DMS53 treated with DMSO at 0.1 percent for 48 hours (cell line): Measurements from ENCODE around the gene ZNF451.
"Not testable (repeated sequence)": the region's sequence is repeated elsewhere in the genome, so short reads cannot be mapped to it uniquely, and the experiment has no call there.

Source experiments
- DNase-seq: peaks from one replicate; lab custom pipeline; 2025; ENCODE audit not compliant: unreplicated experiment; lab: John Stamatoyannopoulos, UW

ZNF451 gene, protein sequence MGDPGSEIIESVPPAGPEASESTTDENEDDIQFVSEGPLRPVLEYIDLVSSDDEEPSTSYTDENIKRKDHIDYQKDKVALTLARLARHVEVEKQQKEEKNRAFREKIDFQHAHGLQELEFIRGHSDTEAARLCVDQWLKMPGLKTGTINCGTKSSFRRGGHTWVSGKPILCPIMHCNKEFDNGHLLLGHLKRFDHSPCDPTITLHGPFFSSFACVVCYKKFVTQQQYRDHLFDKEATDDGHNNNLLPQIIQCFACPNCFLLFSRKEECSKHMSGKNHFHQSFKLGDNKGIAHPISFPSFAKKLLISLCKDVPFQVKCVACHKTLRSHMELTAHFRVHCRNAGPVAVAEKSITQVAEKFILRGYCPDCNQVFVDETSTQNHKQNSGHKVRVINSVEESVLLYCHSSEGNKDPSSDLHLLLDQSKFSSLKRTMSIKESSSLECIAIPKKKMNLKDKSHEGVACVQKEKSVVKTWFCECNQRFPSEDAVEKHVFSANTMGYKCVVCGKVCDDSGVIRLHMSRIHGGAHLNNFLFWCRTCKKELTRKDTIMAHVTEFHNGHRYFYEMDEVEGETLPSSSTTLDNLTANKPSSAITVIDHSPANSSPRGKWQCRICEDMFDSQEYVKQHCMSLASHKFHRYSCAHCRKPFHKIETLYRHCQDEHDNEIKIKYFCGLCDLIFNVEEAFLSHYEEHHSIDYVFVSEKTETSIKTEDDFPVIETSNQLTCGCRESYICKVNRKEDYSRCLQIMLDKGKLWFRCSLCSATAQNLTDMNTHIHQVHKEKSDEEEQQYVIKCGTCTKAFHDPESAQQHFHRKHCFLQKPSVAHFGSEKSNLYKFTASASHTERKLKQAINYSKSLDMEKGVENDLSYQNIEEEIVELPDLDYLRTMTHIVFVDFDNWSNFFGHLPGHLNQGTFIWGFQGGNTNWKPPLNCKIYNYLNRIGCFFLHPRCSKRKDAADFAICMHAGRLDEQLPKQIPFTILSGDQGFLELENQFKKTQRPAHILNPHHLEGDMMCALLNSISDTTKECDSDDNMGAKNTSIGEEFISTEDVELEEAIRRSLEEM

DNA sequence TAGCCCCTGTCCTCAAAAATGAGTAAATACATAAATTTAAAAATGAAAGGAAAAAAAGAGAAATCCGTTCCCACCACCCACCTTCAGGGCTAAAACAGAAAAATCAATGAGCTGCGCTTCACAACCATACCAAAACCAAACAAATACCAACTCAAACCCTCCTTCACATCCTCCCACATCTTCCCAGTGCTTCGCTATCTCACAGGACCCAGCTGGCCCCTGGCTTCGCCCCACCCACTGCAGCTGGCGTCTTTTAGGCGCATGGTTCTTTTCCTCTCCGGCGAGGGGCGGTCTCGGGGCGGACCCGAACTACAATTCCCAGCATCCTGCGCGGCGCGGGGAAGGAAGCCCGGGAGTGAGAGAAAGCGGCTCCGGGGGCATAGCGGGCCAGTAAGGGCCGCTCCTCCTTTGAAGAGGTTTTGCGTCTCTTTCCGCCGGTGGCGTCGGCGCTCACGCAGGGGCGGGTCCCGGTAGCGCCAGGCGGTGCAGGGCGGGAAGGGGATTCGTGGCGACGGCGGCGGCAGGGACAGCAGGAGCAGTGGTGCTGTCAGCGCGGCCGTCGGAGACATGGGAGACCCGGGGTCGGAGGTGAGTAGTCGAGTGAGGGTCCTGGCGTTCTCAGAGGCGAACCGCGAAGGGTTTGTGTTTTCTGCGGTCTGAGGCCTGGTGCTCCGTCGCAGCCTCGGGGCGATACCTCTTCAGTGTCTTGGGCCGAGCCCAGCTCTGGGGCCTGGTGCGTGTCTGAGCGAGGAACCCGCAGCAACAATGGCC lies at the start of gene ZNF451:
TSS of gene ZNF451 (plus strand) at position 502 of the 771 bp plus-strand sequence. CDS start at position 568, 66 bp downstream.
- peak; percentile 98 for DNase-seq

DNA sequence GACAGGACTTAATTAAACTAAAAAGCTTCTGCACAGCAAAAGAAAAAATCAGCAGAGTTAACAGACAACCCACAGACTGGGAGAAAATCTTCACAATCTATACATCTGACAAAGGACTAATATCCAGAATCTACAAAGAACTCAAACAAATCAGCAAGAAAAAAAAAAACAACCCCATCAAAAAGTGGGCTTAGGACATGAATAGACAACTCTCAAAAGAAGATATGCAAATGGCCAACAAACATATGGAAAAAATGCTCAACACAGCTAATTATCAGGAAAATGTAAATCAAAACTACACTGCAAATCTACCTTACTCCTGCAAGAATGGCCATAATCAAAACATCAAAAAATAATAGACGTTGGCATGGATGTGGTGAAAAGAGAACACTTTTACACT lies 45.9 kb upstream of the ZNF451 start:
- not testable (repeated sequence) for DNase-seq

DNA sequence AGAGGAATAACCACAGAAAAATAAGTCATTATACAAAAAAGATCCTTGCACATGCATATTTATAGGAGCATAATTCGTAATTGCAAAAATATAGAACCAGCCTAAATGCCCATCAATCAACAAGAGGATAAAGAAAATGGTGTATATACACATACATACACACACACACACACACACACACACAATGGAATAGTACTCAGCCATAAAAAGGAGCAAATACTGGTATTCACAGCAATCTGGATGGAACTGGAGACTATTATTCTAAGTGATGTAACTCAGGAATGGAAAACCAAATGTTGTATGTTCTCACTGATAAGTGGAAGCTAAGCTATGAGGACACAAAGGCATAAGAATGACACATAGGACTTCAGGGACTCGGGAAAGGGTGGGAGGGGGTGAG lies 45.4 kb upstream of the ZNF451 start:
- no peak for DNase-seq

DNA sequence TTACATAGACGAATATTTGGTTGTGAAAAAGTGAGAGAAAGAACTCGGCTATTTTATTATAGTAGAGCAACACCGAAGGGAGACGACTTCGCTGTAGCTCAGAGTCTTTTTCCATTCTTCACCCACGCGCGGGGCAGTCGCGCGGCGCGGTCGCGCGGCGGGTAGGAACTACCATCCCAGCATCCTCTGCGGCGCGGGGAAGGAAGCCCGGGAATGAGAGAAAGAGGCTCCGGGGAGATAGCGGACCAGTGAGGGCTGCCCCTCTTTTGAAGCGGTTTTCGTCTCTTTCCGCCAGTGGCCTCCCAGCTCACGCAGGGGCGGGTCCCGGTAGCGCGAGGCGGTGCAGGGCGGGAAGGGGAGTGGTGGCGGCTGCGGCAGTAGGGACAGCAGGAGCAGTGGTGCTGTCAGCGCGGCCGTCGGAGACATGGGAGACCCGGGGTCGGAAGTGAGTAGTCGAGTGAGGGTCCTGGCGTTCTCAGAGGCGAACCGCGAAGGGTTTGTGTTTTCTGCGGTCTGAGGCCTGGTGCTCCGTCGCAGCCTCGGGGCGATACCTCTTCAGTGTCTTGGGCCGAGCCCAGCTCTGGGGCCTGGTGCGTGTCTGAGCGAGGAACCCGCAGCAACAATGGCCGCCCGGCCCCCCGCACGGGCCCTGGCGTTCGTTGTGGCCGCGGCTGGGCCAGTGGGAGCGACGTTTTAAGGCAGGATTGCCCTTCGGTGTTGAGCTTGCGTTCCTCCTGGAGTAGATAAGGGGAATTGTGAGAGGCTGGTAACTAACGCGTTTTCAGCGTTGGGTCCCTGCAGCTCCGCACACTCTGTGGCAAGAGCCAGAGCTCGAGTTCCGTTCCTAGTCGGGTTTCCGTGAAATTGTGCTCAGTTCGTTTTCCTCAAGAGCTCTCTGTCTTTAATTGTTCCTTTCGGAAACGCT lies 43.4 kb upstream of the ZNF451 start, which contains the start of gene KIAA1586:
TSS of gene KIAA1586 (plus strand) at position 362 of the 925 bp plus-strand sequence. CDS start at position 425, 63 bp downstream.
- peak; percentile 93 for DNase-seq

DNA sequence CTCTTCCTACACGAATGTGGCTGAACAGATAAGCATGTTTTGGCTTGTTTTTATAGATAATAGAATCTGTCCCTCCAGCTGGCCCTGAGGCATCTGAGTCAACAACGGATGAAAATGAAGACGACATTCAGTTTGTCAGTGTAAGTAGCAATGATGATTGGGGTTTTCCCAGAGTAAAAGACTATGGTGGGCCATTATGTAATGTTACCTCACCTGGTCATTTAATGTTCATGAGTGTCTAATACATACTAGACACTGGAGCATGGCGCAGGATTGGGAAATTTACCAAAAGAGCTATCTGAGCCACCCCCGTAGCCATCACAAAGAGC lies 42.8 kb upstream of the ZNF451 start:
- not testable (repeated sequence) for DNase-seq

DNA sequence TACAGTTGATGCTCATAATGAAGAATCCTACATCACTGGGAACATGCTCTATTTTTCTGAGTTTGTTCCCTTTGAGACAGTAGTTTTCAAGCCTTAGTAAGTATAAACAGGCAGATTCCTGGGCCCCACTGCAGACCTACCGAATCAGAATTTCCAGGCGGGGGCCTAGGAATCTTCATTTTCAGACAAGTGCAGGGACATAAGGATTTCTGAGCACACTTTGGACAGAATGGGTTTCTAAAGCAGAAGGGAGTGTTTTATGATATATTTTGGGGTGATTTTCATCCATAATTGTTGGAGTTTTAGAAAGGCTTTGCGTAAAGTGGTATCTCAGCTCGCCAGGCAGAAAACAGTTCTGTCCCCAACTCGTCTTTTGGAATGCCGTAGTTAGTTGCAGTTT lies 42.1 kb upstream of the ZNF451 start:
- not testable (repeated sequence) for DNase-seq

DNA sequence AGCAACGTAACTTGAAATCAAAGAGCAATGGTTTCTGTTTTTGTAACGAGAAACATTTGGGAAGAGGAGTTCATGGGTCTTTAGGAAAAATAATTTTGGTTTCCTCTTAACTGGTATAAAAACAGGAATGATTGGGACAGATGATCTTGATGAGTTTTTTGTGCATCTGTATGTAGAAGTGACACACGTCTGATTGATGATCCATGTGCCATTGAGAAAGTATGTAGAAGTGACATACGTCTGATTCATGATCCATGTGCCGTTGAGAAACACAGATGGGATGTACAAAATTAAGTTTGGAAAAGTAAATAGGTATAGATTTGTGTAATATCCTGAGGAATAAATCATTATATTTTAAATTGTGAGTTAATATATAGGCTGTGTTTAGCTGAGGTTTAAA lies 41.4 kb upstream of the ZNF451 start:
- no peak for DNase-seq

DNA sequence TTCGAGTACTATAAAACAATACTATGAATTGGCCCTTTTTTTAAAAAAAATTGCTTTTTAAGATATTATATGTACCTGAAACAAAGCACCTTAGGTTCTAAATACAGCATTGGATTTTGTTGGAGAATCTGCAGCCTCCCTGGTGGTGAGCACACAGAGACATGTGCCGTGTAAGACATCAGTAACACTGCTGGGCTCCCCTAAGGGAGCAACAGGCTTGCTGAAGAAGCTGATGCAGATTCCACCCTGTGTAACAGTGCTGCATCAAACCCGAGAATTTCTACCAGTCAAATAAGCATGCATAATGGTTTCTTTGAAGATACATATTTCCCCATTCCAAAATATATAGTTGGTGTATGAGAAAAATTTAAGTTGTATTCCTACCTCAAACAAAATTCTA lies 26.1 kb upstream of the ZNF451 start:
- DNase-seq, result no peak

DNA sequence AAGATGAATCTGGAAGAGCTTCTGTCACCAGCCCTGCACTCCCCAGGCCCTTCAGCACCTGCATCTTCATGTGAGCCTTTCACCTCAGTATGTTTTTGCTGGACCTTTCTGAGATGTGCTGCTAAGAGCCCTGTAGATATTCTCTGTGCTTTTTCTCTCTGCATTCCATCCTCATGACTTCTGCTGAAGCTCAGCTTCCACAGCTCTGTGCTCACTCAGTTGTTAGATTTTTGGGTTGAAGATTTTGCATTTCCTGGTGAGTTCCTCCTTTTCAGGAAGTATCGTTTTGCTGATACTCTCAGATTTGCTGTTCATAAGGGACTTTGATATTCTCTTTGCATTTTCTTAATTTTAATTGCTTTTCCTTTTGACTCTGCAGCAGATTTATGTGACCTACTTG lies 25.2 kb upstream of the ZNF451 start:
- no peak for DNase-seq

DNA sequence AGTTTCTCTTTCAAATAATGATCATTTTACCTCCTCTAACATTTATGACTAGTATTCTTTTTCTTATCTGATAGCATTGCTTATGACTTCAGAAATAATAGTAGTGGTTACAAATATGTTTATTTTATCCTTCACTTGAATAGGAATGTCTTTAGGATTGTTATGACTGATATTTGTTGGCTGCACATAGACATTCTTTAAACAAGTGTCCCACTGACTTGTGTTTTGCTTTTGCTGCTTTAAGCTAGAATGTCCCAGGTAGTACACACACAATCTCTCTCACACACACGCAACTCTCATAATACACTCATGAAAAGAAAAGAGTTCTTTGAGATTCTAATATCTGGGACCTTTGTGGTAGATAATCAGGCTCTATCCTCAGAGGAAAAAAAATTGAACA lies 21.9 kb upstream of the ZNF451 start:
- no peak for DNase-seq

DNA sequence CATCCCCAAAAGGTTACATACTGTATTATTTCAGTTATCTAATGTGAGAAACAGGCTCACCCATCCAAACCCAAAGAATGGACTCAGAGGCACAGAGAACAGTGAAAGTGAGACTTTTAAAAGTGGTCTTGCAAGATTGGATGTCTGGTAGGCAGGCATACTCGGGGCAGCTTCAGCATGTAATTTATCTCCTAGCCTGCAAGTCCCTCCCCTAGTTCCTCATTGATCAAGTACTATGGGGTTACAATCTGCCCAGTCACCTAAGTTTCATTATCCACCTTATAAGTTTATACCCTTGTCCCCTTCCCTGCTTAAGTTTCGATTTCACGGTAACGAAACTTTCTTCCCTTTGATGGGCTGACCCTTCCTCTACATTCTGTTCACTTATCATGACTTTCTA lies 20.8 kb upstream of the ZNF451 start:
- DNase-seq, result no peak

DNA sequence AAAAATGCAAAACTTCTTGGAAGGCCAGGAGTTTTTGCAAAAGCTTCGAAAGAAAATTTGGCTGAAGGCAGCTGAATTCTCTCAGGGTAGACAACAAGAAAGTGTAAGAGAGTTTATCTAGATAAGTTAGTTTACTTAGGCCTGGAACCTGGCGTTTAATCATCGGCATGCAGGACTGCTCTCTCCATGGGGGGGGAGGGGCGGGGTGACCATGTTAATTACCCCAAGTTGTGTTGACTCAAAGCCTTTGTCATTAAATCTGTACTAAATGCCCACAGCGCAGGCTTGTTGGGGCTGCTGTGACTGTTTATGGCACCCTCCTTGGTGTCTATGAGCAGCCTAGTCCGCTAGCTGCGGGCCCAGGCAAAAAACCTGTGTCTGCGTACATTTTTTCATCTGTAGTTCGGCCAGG lies 20.1 kb upstream of the ZNF451 start:
- DNase-seq, result no peak

DNA sequence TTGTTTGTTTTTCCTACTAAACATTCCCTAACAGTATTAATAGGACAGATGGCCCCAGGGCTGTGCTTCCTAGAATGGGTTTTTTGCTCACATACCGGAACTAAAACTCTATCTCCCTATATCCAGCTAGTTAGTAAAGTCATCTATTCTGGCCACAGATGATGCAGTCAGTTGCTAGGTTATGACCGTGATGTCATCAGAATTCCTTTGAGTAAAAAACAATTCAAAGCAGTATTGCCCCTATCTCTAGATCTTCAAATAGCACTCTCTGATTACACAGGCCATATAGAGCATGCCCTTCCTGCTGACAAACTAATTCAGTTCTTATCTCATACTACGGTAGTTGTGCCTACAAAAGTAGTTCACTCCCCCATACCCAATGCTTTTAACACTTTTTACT lies 17.9 kb upstream of the ZNF451 start:
- DNase-seq, result no peak

DNA sequence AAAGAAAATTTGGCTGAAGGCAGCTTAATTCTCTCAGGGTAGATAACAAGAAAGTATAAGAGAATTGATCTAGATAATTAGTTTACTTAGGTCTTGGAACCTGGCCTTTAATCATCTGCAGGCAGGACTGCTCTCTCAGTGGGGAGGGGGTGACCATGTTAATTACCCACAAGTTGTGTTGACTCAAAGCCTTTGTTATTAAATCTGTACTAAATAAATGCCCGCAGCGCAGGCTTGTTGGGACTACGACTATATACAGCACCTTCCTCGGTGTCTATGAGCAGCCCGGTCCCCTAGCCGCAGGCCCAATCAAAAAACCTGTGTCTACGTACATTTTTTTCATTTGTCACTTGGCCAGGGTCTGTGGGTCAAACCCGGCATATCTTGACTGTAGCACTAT lies 15.6 kb upstream of the ZNF451 start:
- DNase-seq, result no peak

DNA sequence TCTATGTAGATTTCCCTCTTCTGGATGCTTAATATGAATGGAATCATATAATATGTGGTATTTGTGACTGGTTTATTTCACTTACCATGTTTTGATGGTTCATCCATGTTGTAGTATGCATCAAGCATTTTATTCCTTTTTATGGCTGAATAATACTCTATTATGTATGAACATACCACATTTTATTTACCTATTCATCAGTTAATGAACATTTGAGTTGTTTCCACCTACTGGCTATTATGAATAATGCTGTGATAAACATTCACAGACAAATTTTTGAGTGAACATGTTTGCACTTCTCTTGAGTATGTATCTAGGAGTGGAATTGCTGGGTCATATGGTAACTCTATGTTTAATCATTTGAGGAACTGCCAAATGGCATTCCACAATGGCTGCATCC lies 14.9 kb upstream of the ZNF451 start:
- no peak for DNase-seq

DNA sequence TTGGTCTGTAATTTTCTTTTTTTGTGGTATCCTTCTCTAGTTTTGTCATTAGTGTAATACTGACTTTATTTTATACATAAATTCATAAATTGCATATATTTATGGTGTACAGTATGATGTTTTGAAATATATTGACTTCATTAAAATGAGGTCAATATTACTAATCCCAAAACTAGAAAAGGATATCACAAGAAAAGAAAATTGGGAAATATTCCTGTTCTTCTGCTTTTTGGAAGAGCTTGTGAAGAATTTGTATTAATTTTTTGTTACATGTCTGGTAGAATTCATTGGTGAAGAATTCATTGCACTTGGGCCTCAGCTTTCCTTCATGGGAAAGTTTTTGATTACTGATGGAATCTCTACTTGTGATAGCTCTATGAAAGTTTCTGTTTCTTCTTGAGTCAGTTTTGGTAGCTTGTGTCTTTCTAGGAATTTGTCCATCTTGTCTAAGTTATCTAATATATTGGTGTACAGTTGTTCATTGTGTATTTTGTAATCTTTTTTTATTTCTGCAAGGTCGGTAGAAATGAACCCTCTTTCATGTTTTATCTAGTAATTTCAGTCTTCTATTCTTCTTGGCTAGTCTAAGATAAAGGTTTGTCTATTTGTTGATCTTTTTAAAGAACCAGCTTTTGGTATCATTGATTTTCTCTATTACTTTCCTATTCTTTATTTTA lies 11.3 kb upstream of the ZNF451 start:
- no peak for DNase-seq

DNA sequence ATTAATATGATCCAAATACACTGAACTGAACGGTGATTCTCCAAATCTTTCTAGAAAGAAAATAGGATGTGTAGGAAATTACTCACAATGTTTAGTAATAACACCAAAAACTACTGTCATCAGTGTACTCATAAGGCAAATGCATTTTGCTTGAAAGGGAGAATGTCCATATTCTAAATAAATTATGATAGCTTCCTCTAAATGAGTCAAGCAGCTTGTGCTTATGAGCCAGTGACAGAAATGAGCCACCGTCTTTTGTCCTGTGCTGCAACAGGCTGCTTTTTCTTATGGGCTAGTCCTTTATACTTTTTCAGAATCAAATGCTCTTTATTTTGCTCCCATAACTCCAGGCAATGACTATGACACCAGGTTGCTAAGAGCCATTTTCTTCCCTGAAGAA lies 4.5 kb upstream of the ZNF451 start:
- DNase-seq, result no peak

DNA sequence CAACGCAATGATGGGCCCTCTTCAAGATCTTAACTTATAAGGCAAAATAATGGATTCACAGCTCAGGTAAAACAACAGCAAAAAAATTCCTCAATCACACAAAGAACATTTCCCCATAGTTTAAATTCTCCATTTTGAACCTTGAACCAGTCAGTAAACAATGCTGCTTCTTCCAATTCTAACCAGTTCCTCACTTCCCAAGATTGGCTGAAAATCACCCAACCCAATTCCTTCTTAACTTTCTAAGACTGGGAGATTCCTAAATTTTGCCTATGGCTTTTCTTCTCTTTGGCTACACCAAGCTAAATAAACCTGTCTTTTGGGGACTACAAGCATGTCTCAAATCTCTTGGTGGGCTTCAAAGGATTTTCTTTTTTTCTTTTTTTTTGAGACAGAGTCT lies 3.1 kb upstream of the ZNF451 start:
- no peak for DNase-seq

DNA sequence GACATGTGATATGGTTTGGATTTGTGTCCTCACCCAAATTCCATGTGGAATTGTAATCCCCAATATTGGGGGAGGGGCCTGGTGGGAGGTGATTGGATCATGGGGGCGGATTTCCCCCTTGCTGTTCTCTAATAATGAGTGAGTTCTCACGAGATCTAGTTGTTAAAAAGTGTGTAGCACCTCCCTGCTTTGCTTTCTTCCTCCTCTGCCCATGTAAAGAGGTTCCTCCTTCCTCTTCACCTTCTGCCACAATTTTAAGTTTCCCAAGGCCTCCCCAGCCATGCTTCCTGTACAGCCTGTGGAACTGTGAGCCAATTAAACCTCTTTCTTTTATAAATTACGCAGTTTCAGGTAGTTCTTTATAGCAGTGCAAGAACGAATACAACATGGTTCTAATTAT lies 2.1 kb upstream of the ZNF451 start:
- DNase-seq, result no peak
